Cardiac fibroblast (primary cell): ENCODE data around the gene RBP5.

Source experiments
- DNase-seq, 2 donors: peaks; one replicate each; pipeline versions ENCODE4 v3.0.0 to v3.0.0-alpha.2; 2010; ENCODE audit warnings: low read depth in 2 of 2
- H3K4me3 ChIP-seq, 2 donors: replicated peaks in 1 of 2; 1 replicate in 1 of 2; 2 replicates in 1 of 2; pipeline ENCODE4 v1.5.1; 2011; ENCODE audit warnings: low read depth in 2 of 2, low read length in 2 of 2, mild to moderate bottlenecking in 2 of 2, moderate library complexity in 1 of 2
- TF ChIP-seq, protein P1 (sequence below): IDR thresholded peaks from one replicate; pipeline ENCODE4 v1.5.1; 2011; ENCODE audit warnings: low read depth, mild to moderate bottlenecking, low read length, inconsistent platforms

The RBP5 gene

GRCh38 chr12:7155471-7156034, 26.9 kb upstream of the RBP5 start:
- DNase-seq = no peak
- no peak overlapping the region for H3K4me3 ChIP-seq
- TF ChIP-seq, protein P1, sequence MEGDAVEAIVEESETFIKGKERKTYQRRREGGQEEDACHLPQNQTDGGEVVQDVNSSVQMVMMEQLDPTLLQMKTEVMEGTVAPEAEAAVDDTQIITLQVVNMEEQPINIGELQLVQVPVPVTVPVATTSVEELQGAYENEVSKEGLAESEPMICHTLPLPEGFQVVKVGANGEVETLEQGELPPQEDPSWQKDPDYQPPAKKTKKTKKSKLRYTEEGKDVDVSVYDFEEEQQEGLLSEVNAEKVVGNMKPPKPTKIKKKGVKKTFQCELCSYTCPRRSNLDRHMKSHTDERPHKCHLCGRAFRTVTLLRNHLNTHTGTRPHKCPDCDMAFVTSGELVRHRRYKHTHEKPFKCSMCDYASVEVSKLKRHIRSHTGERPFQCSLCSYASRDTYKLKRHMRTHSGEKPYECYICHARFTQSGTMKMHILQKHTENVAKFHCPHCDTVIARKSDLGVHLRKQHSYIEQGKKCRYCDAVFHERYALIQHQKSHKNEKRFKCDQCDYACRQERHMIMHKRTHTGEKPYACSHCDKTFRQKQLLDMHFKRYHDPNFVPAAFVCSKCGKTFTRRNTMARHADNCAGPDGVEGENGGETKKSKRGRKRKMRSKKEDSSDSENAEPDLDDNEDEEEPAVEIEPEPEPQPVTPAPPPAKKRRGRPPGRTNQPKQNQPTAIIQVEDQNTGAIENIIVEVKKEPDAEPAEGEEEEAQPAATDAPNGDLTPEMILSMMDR = no peak

GRCh38 chr12:7154901-7155470, 26.3 kb upstream of the RBP5 start:
- TF ChIP-seq, protein P1 = no peak
- no peak for DNase-seq
- H3K4me3 ChIP-seq = no peak overlapping the region

GRCh38 chr12:7154042-7154441, 25.4 kb upstream of the RBP5 start:
- H3K4me3 ChIP-seq = no peak overlapping the region
- DNase-seq = no peak
- TF ChIP-seq, protein P1 = no peak

GRCh38 chr12:7152818-7153217, 24.1 kb upstream of the RBP5 start:
- TF ChIP-seq, protein P1 = no peak
- no peak for DNase-seq
- no peak overlapping the region for H3K4me3 ChIP-seq

- TF ChIP-seq, protein P1 = no peak
- no peak overlapping the region for H3K4me3 ChIP-seq
- no peak for DNase-seq
These were observed 22.8 kb upstream of the RBP5 start for GRCh38 chr12:7151532-7151931.

DNA sequence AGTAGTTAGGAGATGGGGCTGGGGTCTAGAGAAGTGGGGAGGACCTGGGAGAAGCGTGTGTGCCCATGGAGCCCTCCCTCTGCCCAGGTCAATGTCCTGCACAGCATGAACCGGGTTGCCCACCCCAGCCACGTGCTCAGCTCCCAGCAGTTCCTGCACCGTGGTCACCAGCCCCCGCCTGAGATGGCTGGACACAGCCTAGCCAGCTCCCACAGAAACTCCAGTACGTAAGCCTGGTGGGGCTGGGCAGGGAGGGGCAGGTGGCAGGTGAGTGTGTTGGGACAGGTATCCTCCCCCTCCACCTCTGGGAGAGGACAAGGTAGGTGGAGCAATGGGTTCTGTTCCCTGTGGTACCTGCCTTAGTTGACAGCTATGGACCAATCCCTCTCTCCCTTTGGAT, 22.2 kb upstream of the RBP5 start:
- no peak overlapping the region for H3K4me3 ChIP-seq
- TF ChIP-seq, protein P1 = no peak
- DNase-seq = no peak

DNA sequence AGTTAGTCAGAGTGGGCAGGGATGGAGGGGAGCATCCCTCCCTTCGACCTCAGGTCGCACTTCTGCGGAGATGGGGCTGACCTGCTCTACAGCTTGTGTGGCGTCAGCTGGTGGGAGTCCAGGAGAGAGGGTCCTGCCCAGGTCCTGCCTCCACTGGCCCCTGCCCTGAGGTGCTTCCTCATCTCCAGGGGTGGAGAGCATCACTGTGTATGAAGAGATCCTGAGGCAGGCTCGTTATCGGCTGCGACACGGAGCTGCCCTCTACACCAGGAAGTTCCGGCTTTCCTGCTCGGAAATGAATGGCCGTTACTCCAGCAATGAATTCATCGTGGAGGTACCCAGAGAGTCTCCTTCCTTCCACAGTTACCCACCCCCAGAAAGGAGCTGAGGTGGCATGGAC, 21.7 kb upstream of the RBP5 start:
- TF ChIP-seq, protein P1 = no peak
- no peak for DNase-seq
- H3K4me3 ChIP-seq = no peak overlapping the region
